HG02571 (cell line): ENCODE results near the gene FCER1A.
"Not testable (repeated sequence)": the region's sequence is repeated elsewhere in the genome, so short reads cannot be mapped to it uniquely, and the experiment has no call there.

Experiments used
- ATAC-seq: cut with Tn5 transposase; IDR thresholded peaks from one replicate; pipeline ENCODE4 v1.9.1; 2021; ENCODE audit warnings: mild to moderate bottlenecking, moderate library complexity; ENCODE audit not compliant: unreplicated experiment

Gene FCER1A

GRCh38 chr1:159349374-159349773, 47.2 kb downstream of the FCER1A start:
- not testable (repeated sequence) for ATAC-seq

GRCh38 chr1:159352436-159352835, 50.3 kb downstream of the FCER1A start:
- ATAC-seq: no peak
